HG03060 (cell line): ENCODE results near the gene HELZ2.
"Not testable (repeated sequence)": the region's sequence is repeated elsewhere in the genome, so short reads cannot be mapped to it uniquely, and the experiment has no call there.

Experiments used
- ATAC-seq: cut with Tn5 transposase; IDR thresholded peaks from one replicate; pipeline ENCODE4 v1.9.1; 2021; ENCODE audit warnings: low read depth, moderate number of reproducible peaks; ENCODE audit not compliant: unreplicated experiment

Gene HELZ2

GRCh38 chr20:63565699-63566335 is 8.2 kb downstream of the HELZ2 start:
- no peak for ATAC-seq

- ATAC-seq = no peak
Observed at GRCh38 chr20:63565021-63565698, 8.9 kb downstream of the HELZ2 start.

- ATAC-seq = no peak
Observed at GRCh38 chr20:63564036-63564810, 9.8 kb downstream of the HELZ2 start.

- ATAC-seq = no peak
Observed at GRCh38 chr20:63563225-63563935, 10.7 kb downstream of the HELZ2 start.

GRCh38 chr20:63562461-63563224 is 11.4 kb downstream of the HELZ2 start:
- ATAC-seq = no peak

- no peak for ATAC-seq
Observed at GRCh38 chr20:63561624-63562396, 12.2 kb downstream of the HELZ2 start.

GRCh38 chr20:63560856-63561609 is 13.0 kb downstream of the HELZ2 start:
- no peak for ATAC-seq

- no peak for ATAC-seq
Observed at GRCh38 chr20:63560333-63560805, 13.7 kb downstream of the HELZ2 start.

- ATAC-seq = not testable (repeated sequence)
Observed at GRCh38 chr20:63559485-63560332, 14.3 kb downstream of the HELZ2 start.

- no peak for ATAC-seq
Observed at GRCh38 chr20:63558804-63559484, 15.1 kb downstream of the HELZ2 start.

GRCh38 chr20:63557481-63557891 is 16.6 kb downstream of the HELZ2 start:
- ATAC-seq = no peak

GRCh38 chr20:63556873-63557478 is 17.1 kb downstream of the HELZ2 start:
- ATAC-seq = no peak

- no peak for ATAC-seq
Observed at GRCh38 chr20:63555661-63556381, 18.2 kb downstream of the HELZ2 start.

GRCh38 chr20:63554361-63555278 is 19.4 kb downstream of the HELZ2 start:
- ATAC-seq = peak; percentile 32

GRCh38 chr20:63553933-63554290 is 20.1 kb downstream of the HELZ2 start, which contains the start of gene FNDC11:
TSS of gene FNDC11 (plus strand) at chr20:63554159. CDS start at chr20:63555664, 1,505 bp downstream.
- ATAC-seq = no peak
